ENCODE results near the gene TTBK1. TPM values are rescaled to one million over a fixed set of nuclear protein-coding genes. Genes with fewer than 3 reads are reported as not detected.
"Not testable (repeated sequence)": the region's sequence is repeated elsewhere in the genome, so short reads cannot be mapped to it uniquely, and the experiment has no call there.

The TTBK1 gene
- total RNA-seq, 1 experiment from 2014 or later = not detected

DNA sequence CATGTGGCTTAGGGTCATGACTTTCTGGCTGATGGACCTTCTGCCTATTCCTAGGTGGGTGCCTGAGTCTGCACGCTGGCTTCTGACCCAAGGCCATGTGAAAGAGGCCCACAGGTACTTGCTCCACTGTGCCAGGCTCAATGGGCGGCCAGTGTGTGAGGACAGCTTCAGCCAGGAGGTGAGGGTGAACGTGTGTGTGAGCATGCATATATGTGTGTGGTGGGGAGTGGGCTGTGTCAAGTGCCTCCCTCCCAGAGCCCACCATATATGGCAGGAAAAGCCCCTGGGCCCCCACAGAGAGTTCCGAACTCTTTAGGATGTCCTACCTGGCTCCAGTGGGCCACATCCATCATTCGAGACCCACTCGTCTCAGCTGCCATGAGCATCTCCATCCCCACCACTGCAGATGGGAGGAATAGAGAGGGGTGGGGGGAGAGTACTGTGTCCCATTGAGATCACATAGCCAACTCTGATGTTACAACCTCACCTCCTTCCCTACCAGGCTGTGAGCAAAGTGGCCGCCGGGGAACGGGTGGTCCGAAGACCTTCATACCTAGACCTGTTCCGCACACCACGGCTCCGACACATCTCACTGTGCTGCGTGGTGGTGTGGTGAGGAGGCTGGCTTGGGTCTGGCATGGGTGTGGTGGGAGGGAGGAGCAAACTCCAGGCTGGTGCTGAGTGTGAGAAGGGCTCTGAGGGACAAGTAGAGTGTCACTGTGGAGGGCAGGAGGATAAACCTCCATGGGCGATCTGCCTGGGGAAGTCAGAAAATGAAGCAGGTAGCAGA lies 58.0 kb downstream of the TTBK1 start:
- Mint-ChIP-seq H3K36me3 (ENCODE audit: insufficient read depth, unreplicated experiment) (no peaks in the 10 kb centered on the region), H3K27me3 (ENCODE audit: insufficient read depth, unreplicated experiment) (peaks cover 34% of the 10 kb centered on the region), H3K27ac (ENCODE audit: low read depth, unreplicated experiment) (no peak overlapping the region), H3K4me1 (ENCODE audit: insufficient read depth, unreplicated experiment) (no peaks in the 10 kb centered on the region), H3K4me3 (ENCODE audit: unreplicated experiment) (no peak overlapping the region), H3K9me3 (ENCODE audit: unreplicated experiment) (no peaks in the 10 kb centered on the region)
- CTCF ChIA-PET = interaction anchor here (1.0 kb wide), 1 partner anchor 32 kb away, joined by 3 read pairs; no protein-coding TSS in a partner anchor
- no TSS peak for BruUV-seq (replicated peaks)
- POLR2A ChIA-PET = no interaction called here
- intact Hi-C loops (cut with micrococcal nuclease) = no loop called here
- DNase-seq (ENCODE audit: unreplicated experiment) = no peak
- TF ChIP-seq, protein P1, sequence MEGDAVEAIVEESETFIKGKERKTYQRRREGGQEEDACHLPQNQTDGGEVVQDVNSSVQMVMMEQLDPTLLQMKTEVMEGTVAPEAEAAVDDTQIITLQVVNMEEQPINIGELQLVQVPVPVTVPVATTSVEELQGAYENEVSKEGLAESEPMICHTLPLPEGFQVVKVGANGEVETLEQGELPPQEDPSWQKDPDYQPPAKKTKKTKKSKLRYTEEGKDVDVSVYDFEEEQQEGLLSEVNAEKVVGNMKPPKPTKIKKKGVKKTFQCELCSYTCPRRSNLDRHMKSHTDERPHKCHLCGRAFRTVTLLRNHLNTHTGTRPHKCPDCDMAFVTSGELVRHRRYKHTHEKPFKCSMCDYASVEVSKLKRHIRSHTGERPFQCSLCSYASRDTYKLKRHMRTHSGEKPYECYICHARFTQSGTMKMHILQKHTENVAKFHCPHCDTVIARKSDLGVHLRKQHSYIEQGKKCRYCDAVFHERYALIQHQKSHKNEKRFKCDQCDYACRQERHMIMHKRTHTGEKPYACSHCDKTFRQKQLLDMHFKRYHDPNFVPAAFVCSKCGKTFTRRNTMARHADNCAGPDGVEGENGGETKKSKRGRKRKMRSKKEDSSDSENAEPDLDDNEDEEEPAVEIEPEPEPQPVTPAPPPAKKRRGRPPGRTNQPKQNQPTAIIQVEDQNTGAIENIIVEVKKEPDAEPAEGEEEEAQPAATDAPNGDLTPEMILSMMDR (IDR thresholded peaks at IDR 0.05; ENCODE audit: unreplicated experiment) = no peak

DNA sequence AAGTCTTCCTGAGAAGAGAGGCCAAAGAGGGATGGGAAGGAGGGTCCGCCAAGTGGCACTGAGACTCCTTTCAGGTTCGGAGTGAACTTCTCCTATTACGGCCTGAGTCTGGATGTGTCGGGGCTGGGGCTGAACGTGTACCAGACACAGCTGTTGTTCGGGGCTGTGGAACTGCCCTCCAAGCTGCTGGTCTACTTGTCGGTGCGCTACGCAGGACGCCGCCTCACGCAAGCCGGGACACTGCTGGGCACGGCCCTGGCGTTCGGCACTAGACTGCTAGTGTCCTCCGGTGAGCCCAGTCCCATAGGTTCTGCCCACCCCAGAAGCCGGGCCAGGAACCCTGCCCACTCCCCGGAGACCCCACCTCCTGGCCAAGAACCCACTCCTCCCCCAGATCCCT lies 58.8 kb downstream of the TTBK1 start:
- H3K4me1 Mint-ChIP-seq (ENCODE audit: insufficient read depth, unreplicated experiment) = no peaks in the 10 kb centered on the region
- no TSS peak for BruUV-seq (replicated peaks)
- POLR2A ChIA-PET = no interaction called here
- no peak overlapping the region for H3K27ac Mint-ChIP-seq (ENCODE audit: low read depth, unreplicated experiment)
- DNase-seq (ENCODE audit: unreplicated experiment) = no peak
- H3K36me3 Mint-ChIP-seq (ENCODE audit: insufficient read depth, unreplicated experiment) = no peaks in the 10 kb centered on the region
- H3K27me3 Mint-ChIP-seq (ENCODE audit: insufficient read depth, unreplicated experiment) = peaks cover 34% of the 10 kb centered on the region
- TF ChIP-seq, protein P1 (IDR thresholded peaks at IDR 0.05; ENCODE audit: unreplicated experiment) = no peak
- no peak overlapping the region for H3K4me3 Mint-ChIP-seq (ENCODE audit: unreplicated experiment)
- CTCF ChIA-PET = interaction anchor here (1.0 kb wide), 1 partner anchor 31 kb away, joined by 3 read pairs; no protein-coding TSS in a partner anchor
- intact Hi-C loops (cut with micrococcal nuclease) = no loop called here
- no peaks in the 10 kb centered on the region for H3K9me3 Mint-ChIP-seq (ENCODE audit: unreplicated experiment)

- H3K4me3 Mint-ChIP-seq (ENCODE audit: unreplicated experiment); H3K9me3 Mint-ChIP-seq (ENCODE audit: unreplicated experiment); POLR2A ChIA-PET; intact Hi-C loops (cut with micrococcal nuclease); H3K36me3 Mint-ChIP-seq (ENCODE audit: insufficient read depth, unreplicated experiment); BruUV-seq (replicated peaks); DNase-seq (ENCODE audit: unreplicated experiment); H3K4me1 Mint-ChIP-seq (ENCODE audit: insufficient read depth, unreplicated experiment); H3K27ac Mint-ChIP-seq (ENCODE audit: low read depth, unreplicated experiment): not testable (repeated sequence)
- CTCF ChIA-PET = interaction anchor here (0.7 kb wide), 1 partner anchor 12 kb away, joined by 3 read pairs; no protein-coding TSS in a partner anchor
- peaks cover 34% of the 10 kb centered on the region for H3K27me3 Mint-ChIP-seq (ENCODE audit: insufficient read depth, unreplicated experiment)
These were observed 59.7 kb downstream of the TTBK1 start for GRCh38 chr6:43303006-43303405.

DNA sequence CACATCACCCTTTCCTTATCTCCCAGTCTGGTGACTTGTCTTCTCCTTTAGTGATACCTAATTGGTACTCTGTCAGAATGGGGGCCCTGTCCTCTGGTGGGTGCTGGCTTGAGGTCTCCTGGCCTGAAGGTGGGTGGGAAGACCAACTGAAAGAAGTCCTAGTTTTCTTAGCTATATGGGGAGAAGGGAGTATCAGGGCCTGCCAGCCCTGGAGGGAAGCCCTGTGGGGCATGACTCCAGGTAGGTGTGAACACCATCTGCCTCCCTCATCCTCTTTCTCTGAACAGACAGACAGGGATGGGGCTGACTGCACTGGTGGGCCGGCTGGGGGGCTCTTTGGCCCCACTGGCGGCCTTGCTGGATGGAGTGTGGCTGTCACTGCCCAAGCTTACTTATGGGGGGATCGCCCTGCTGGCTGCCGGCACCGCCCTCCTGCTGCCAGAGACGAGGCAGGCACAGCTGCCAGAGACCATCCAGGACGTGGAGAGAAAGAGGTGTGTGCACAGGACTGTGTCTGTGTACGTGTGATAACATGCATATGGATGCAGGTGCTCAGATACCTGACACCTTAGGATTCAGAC lies 60.6 kb downstream of the TTBK1 start:
- ChIA-PET CTCF (interaction anchor here (0.7 kb wide), 1 partner anchor 12 kb away, joined by 3 read pairs; no protein-coding TSS in a partner anchor), POLR2A (interaction anchor here (1.1 kb wide), 1 partner anchor 13 kb away, joined by 3 read pairs; no protein-coding TSS in a partner anchor)
- no peaks in the 10 kb centered on the region for H3K4me1 Mint-ChIP-seq (ENCODE audit: insufficient read depth, unreplicated experiment)
- intact Hi-C loops (cut with micrococcal nuclease) = no loop called here
- no peaks in the 10 kb centered on the region for H3K9me3 Mint-ChIP-seq (ENCODE audit: unreplicated experiment)
- no TSS peak for BruUV-seq (replicated peaks)
- no peak overlapping the region for H3K4me3 Mint-ChIP-seq (ENCODE audit: unreplicated experiment)
- H3K27me3 Mint-ChIP-seq (ENCODE audit: insufficient read depth, unreplicated experiment) = peaks cover 32% of the 10 kb centered on the region
- DNase-seq (ENCODE audit: unreplicated experiment) = no peak
- no peaks in the 10 kb centered on the region for H3K36me3 Mint-ChIP-seq (ENCODE audit: insufficient read depth, unreplicated experiment)
- H3K27ac Mint-ChIP-seq (ENCODE audit: low read depth, unreplicated experiment) = no peak overlapping the region
- TF ChIP-seq, protein P1 (IDR thresholded peaks at IDR 0.05; ENCODE audit: unreplicated experiment) = no peak
